ENCODE measurements around the gene SLC1A4.

DNA sequence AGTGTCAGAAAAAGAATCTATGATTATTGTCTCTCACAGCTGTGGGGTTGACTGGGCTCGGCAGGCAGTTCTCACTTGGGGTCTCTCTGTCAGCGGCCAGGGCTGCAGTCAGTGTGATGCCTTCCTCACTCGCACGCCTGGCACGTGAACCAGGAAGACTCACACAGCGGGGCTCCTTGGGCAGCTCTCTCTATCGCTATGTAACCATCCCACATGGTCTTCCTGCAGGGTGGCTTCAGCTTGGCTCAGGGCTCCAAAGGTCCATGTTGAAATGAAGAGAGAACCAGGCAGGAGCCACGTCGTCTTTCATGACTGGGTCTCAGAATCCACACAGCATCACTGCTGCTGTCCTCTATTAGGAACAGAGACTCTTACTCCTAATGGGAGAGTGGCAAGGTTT is 30.6 kb upstream of the SLC1A4 start:
- TF ChIP-seq SMAD5 (IDR thresholded peaks at IDR 0.05; ENCODE audit: low read depth) (no peak), EZH2 (IDR thresholded peaks at IDR 0.05; ENCODE audit: borderline replicate concordance, control insufficient read depth, low read depth, low read length) (no peak), MTA2 (IDR thresholded peaks at IDR 0.05; ENCODE audit: low read depth) (no peak), POLR2AphosphoS5 (IDR thresholded peaks at IDR 0.05; ENCODE audit: low read length) (no peak), MXI1 (IDR thresholded peaks at IDR 0.05; ENCODE audit: low read depth, low read length) (no peak), SIN3A (IDR thresholded peaks at IDR 0.05; ENCODE audit: low read depth, low read length) (no peak), FOXM1 (IDR thresholded peaks at IDR 0.05; ENCODE audit: low read depth, low read length) (no peak), POLR2A (IDR thresholded peaks at IDR 0.05; ENCODE audit: low read depth, low read length) (no peak), ETV6 (conservative IDR thresholded peaks at IDR 0.05 in 1 of 2, IDR thresholded peaks at IDR 0.05 in 1 of 2; ENCODE audit: borderline replicate concordance in 1 of 2, low read depth in 1 of 2) (no peak), TCF12 (IDR thresholded peaks at IDR 0.05; ENCODE audit: low read depth, low read length) (no peak)
- TF ChIP-seq, protein P1, sequence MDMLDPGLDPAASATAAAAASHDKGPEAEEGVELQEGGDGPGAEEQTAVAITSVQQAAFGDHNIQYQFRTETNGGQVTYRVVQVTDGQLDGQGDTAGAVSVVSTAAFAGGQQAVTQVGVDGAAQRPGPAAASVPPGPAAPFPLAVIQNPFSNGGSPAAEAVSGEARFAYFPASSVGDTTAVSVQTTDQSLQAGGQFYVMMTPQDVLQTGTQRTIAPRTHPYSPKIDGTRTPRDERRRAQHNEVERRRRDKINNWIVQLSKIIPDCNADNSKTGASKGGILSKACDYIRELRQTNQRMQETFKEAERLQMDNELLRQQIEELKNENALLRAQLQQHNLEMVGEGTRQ (IDR thresholded peaks at IDR 0.05; ENCODE audit: borderline replicate concordance, low read depth, low read length) = no peak
- TF ChIP-seq, protein P2, sequence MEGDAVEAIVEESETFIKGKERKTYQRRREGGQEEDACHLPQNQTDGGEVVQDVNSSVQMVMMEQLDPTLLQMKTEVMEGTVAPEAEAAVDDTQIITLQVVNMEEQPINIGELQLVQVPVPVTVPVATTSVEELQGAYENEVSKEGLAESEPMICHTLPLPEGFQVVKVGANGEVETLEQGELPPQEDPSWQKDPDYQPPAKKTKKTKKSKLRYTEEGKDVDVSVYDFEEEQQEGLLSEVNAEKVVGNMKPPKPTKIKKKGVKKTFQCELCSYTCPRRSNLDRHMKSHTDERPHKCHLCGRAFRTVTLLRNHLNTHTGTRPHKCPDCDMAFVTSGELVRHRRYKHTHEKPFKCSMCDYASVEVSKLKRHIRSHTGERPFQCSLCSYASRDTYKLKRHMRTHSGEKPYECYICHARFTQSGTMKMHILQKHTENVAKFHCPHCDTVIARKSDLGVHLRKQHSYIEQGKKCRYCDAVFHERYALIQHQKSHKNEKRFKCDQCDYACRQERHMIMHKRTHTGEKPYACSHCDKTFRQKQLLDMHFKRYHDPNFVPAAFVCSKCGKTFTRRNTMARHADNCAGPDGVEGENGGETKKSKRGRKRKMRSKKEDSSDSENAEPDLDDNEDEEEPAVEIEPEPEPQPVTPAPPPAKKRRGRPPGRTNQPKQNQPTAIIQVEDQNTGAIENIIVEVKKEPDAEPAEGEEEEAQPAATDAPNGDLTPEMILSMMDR (IDR thresholded peaks at IDR 0.05 in 2 of 3, conservative IDR thresholded peaks at IDR 0.05 in 1 of 3; ENCODE audit: control insufficient read depth in 2 of 3, extremely low read depth in 1 of 3, insufficient read depth in 1 of 3, low read depth in 3 of 3, low read length in 3 of 3) = no peak
- TF ChIP-seq, protein P3, sequence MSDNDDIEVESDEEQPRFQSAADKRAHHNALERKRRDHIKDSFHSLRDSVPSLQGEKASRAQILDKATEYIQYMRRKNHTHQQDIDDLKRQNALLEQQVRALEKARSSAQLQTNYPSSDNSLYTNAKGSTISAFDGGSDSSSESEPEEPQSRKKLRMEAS (IDR thresholded peaks at IDR 0.05; ENCODE audit: low read depth, low read length) = no peak

Data from GM12878 (cell line).